ENCODE results near the gene TH. TPM values are rescaled to one million over a fixed set of nuclear protein-coding genes. Genes with fewer than 3 reads are reported as not detected.

The TH gene
- total and polyA plus RNA-seq, 2 of the 4 experiments (the other 2 are of a cell fraction), result 0.10 TPM; not detected in 1

DNA sequence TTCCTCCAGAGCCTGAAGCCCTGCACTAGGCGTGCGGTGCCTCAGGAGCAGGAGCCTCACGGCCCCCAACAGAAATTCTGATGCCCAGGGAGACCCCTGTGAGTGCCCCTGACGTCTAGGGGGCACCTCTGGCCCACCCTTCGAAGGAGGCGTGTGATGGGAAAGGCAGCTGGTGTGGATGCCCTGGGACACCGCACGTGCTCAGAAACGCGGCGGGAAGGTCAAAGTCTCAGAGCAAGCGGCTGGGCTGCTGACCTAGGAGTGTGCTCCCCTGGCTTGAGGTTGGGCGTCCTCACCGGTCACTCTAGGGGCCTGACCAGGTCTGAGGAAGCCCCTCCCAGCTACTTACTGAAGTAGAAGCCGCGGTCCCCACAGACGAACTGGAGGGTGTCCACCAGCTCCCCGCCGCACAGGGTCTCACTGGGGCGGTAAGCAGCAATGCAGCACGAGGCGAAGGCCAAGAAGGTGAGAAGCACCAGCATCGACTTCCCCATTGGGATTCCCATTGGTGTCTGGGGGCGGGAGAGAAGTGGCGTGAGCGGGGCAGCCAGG lies 36.5 kb downstream of the TH start:
- Histone ChIP-seq H3K4me1 (ENCODE audit: control insufficient read depth, insufficient read depth, low read length) (no peaks in the 10 kb centered on the region), H2BK120ac (ENCODE audit: low read depth, low read length) (no peak overlapping the region), H3K9ac (ENCODE audit: low read depth, low read length) (no peak overlapping the region), H2AFZ (replicated peaks; ENCODE audit: low read length, poor library complexity) (no peak overlapping the region), H3K23ac (ENCODE audit: low read depth, low read length) (no peak overlapping the region), H3K4me3 (ENCODE audit: insufficient read depth, low read depth, low read length) (no peak overlapping the region), H3K56ac (ENCODE audit: extremely low read depth, insufficient read depth, low read length) (no peak overlapping the region), H4K5ac (ENCODE audit: low read depth, low read length) (no peak overlapping the region), H4K8ac (ENCODE audit: low read depth in 2 of 2, low read length in 2 of 2) (no peak overlapping the region), H4K20me1 (ENCODE audit: insufficient read depth, low read length) (peaks cover 33% of the 10 kb centered on the region), H3K79me1 (ENCODE audit: low read depth in 1 of 2, low read length in 2 of 2) (peaks cover 0 to 9% of the 10 kb centered on the region in 2 experiments; a peak in 2 of 4 replicates), H3K14ac (replicated peaks; ENCODE audit: low read depth, low read length) (no peak overlapping the region), H3K27ac (ENCODE audit: insufficient read depth, low read length) (no peak overlapping the region), H3K9me3 (ENCODE audit: control insufficient read depth, insufficient read depth, low read length) (no peaks in the 10 kb centered on the region), H3K9me1 (ENCODE audit: insufficient read depth, low read length) (peaks cover 7% of the 10 kb centered on the region), H2BK20ac (ENCODE audit: low read depth, low read length) (no peak overlapping the region), H2BK15ac (ENCODE audit: low read depth, low read length) (no peak overlapping the region), H3K4me2 (ENCODE audit: low read depth, low read length) (no peak overlapping the region), H3K36me3 (ENCODE audit: control insufficient read depth, insufficient read depth, low read length) (peaks cover 2% of the 10 kb centered on the region; the same call in 1 of the 2 replicates), H3K27me3 (ENCODE audit: control insufficient read depth, insufficient read depth, low read length) (peaks cover 43% of the 10 kb centered on the region), H3K18ac (ENCODE audit: low read depth, low read length) (no peak overlapping the region), H2AK9ac (replicated peaks; ENCODE audit: low read depth, low read length, poor library complexity) (no peak overlapping the region), H2AK5ac (ENCODE audit: low read depth, low read length) (no peak overlapping the region), H4K91ac (ENCODE audit: insufficient read depth, low read depth, low read length) (no peak overlapping the region), H3K4ac (ENCODE audit: low read depth, low read length) (no peak overlapping the region), H2BK5ac (ENCODE audit: low read depth, low read length, poor library complexity, severe bottlenecking) (no peak overlapping the region)
- POLR2A ChIA-PET (ENCODE audit: unreplicated experiment), result no interaction called here
- 86% methylated on average over 16 of the region's 26 CpGs; no CpG with 5 or more reads in 1 of the 2 experiments for WGBS, 2 experiments (ENCODE audit: extremely low coverage in 2 of 2, insufficient read length in 1 of 2)
- CTCF ChIA-PET, result no interaction called here
- no peak for DNase-seq
- intact Hi-C loops (cut with micrococcal nuclease) (loop anchor here (5.0 kb wide), 1 partner anchor 38 kb away; no protein-coding TSS in a partner anchor), in situ Hi-C loops (cut with MboI; ENCODE audit: low sequenced_read_pairs) (no loop called here), dilution Hi-C loops (cut with HindIII; ENCODE audit: low sequenced_read_pairs, unreplicated experiment) (no loop called here)
- TF ChIP-seq MXI1 (IDR thresholded peaks at IDR 0.05; ENCODE audit: borderline replicate concordance, low read depth, low read length) (no peak), SMC3 (IDR thresholded peaks at IDR 0.05; ENCODE audit: low read depth, low read length) (no peak), MAZ (IDR thresholded peaks at IDR 0.05; ENCODE audit: borderline replicate concordance, low read depth, low read length) (no peak), RAD21 (IDR thresholded peaks at IDR 0.05; ENCODE audit: low read length) (no peak), CEBPB (IDR thresholded peaks at IDR 0.05; ENCODE audit: low read depth, low read length) (no peak), CHD1 (IDR thresholded peaks at IDR 0.05; ENCODE audit: low read depth, low read length) (no peak), MAFK (IDR thresholded peaks at IDR 0.05; ENCODE audit: low read depth, low read length) (no peak), BHLHE40 (IDR thresholded peaks at IDR 0.05; ENCODE audit: low read depth, low read length) (no peak), POLR2A (IDR thresholded peaks at IDR 0.05; ENCODE audit: low read depth, low read length) (no peak), FOS (IDR thresholded peaks at IDR 0.05; ENCODE audit: low read depth, low read length) (no peak), NFE2L2 (IDR thresholded peaks at IDR 0.05; ENCODE audit: low read depth, low read length) (no peak), RCOR1 (IDR thresholded peaks at IDR 0.05; ENCODE audit: insufficient replicate concordance, low read length) (no peak), RFX5 (IDR thresholded peaks at IDR 0.05; ENCODE audit: low read depth, low read length) (no peak)
- TF ChIP-seq, protein P1, sequence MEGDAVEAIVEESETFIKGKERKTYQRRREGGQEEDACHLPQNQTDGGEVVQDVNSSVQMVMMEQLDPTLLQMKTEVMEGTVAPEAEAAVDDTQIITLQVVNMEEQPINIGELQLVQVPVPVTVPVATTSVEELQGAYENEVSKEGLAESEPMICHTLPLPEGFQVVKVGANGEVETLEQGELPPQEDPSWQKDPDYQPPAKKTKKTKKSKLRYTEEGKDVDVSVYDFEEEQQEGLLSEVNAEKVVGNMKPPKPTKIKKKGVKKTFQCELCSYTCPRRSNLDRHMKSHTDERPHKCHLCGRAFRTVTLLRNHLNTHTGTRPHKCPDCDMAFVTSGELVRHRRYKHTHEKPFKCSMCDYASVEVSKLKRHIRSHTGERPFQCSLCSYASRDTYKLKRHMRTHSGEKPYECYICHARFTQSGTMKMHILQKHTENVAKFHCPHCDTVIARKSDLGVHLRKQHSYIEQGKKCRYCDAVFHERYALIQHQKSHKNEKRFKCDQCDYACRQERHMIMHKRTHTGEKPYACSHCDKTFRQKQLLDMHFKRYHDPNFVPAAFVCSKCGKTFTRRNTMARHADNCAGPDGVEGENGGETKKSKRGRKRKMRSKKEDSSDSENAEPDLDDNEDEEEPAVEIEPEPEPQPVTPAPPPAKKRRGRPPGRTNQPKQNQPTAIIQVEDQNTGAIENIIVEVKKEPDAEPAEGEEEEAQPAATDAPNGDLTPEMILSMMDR (conservative IDR thresholded peaks at IDR 0.05; ENCODE audit: low read depth, low read length), result no peak
- TF ChIP-seq, protein P2, sequence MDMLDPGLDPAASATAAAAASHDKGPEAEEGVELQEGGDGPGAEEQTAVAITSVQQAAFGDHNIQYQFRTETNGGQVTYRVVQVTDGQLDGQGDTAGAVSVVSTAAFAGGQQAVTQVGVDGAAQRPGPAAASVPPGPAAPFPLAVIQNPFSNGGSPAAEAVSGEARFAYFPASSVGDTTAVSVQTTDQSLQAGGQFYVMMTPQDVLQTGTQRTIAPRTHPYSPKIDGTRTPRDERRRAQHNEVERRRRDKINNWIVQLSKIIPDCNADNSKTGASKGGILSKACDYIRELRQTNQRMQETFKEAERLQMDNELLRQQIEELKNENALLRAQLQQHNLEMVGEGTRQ (IDR thresholded peaks at IDR 0.05; ENCODE audit: low read depth, low read length), result no peak
- TF ChIP-seq, protein P3, sequence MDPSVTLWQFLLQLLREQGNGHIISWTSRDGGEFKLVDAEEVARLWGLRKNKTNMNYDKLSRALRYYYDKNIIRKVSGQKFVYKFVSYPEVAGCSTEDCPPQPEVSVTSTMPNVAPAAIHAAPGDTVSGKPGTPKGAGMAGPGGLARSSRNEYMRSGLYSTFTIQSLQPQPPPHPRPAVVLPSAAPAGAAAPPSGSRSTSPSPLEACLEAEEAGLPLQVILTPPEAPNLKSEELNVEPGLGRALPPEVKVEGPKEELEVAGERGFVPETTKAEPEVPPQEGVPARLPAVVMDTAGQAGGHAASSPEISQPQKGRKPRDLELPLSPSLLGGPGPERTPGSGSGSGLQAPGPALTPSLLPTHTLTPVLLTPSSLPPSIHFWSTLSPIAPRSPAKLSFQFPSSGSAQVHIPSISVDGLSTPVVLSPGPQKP (IDR thresholded peaks at IDR 0.05; ENCODE audit: borderline replicate concordance, low read depth, low read length), result no peak
- no peak for ATAC-seq (ENCODE audit: low read depth)
- BruUV-seq (replicated peaks), result no TSS peak
